HG02642 (cell line): Measurements from ENCODE around the gene SPTBN1.
A peak's percentile ranks its signal among the peaks of the same experiment; 100 is the strongest.

ENCODE experiments used
- ATAC-seq: cut with Tn5 transposase; IDR thresholded peaks from one replicate; pipeline ENCODE4 v1.9.1; 2021; ENCODE audit warnings: mild to moderate bottlenecking; ENCODE audit not compliant: unreplicated experiment, poor library complexity

Gene SPTBN1

DNA sequence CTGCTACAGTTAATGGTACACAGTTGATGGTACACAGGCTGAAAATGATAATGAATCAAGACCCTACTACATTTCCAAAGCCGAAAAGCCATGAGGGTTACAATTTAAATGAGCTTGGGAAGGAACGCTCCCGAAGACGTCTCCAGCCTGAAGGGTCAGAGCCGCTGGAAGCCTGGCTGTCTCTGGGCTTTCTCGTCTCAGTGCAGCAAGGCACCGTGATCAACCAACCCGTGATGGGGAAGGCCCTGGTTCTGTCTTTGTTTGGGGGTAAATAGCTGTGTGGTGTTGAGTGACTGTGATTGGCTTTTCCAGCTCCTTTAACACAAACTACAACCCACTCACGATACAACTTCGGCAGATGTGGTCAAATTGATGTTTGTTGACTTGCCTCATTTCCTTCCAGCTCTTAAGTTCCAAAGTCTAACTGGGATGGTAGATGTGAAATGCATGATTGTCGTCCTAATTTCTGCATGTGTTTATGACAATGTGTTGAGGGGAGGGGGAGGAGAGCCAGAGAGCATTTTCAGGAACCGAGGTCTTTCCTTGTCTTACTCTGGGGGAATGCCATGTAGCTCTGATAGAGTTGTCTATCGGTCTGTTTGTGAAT is 207.4 kb downstream of the SPTBN1 start:
- ATAC-seq: no peak

DNA sequence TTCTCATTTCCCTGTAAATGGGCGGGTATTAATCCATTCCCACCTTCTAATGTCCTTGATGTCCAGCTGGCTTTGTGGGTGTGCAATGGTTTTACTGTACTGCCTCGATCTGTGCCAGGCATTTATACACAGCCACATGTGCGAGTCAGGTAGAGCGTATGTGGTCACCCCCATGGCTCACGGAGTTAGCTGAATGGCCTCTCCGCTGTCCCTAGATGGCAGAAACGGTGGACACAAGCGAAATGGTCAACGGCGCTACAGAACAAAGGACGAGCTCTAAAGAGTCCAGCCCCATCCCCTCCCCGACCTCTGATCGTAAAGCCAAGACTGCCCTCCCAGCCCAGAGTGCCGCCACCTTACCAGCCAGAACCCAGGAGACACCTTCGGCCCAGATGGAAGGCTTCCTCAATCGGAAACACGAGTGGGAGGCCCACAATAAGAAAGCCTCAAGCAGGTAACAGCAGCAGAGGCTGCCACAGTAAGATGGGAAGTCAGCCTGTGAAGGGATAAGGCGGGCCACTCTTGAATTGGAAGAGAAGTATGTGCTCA is 208.2 kb downstream of the SPTBN1 start:
- ATAC-seq: no peak

DNA sequence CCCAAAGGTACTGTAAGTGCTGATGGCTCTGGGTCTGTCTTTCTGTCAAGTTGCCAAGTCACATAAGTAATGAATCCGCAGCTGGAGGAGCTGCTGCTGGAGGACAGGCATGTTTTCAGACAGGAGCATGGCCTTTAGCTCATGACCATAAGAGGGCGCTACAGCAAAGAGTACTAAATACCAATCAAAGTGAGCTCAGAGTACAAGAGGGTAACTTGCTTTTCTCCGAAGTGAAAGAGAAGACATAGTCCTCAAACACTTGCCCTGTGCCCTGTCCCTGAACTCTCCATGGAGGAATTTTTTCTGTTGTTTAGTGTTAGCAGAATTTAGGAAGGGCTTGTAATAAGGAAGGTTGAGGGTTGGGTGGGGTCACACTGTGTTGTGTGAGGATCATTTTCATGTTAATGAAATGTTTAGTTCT is 209.3 kb downstream of the SPTBN1 start:
- ATAC-seq: no peak

GRCh38 chr2:54666131-54666633 is 210.1 kb downstream of the SPTBN1 start:
- ATAC-seq: no peak

DNA sequence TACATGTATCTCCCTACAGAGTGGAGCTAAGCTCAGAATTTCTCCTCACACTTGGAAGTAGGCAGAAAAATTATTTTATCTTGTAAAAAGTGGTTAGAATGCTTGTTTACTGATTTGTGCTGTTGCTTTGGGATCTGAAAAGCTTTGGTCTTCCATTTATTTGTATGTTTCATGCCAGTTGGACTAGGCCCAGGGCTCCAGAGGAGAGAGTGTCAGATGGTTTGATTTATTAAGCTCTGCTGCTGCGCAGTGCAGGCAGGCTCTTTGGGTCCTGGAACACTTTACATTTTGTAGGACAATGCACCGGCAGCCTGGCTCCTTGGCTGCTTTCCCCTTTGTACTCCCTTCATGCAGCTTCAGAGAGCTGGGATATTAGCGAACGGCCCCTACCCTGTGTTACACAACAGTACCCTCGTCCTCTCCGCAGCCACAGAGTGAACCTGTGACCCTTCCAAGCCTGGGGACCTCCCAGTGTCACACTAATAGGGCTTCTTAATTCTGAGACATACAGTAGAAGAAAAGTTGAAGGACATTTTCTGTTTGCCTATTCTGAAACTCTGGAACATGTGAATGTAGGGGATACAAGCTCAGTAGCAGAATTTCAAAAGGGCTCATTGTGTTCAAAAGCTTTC is 210.6 kb downstream of the SPTBN1 start:
- no peak for ATAC-seq

DNA sequence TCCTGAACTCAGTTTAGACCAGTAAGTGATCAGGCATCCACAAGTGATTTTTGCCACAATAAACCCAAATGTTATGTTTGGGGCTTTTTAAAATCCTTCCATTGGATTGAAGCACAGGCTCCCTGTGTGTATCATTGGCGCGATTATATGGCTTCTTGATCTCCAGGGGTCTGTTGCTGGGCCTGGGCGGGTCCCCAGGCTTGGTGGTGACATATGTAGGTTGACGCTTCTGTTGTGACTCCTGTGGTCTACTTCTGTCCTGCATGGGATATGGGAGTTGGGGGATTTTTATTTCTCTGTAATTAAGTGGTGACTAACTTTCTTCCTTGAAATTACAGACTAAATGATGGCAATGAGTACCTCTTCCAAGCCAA is 211.1 kb downstream of the SPTBN1 start:
- ATAC-seq: no peak

GRCh38 chr2:54667726-54668650 is 211.9 kb downstream of the SPTBN1 start:
- ATAC-seq: no peak

GRCh38 chr2:54668711-54669110 is 212.6 kb downstream of the SPTBN1 start:
- ATAC-seq: no peak

GRCh38 chr2:54669677-54670484 is 213.8 kb downstream of the SPTBN1 start:
- ATAC-seq: no peak

DNA sequence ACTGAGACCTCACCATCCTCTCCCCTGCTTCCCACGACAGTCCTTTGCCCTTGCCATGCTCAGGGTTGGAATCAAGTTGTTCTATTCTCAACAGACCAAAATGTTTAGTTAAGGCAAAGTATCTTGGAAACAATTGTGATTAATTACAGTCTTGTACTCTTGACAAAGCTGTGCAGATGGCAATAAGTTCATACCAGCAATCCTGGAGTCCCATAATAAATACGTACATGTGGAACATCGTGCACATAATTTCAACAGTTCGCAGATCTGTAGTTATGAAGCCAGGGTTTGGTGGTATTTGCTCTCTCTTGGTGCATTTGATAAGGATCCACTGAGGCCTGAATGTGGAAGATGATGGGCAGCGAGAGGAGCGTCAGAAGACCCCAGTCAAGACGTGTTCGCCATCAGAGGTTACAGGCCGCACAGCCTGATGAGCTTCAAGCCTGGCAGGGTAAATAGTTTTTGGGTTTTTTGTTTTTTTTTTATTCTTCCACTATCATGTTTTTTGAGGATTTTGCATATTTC is 214.4 kb downstream of the SPTBN1 start:
- ATAC-seq: no peak

DNA sequence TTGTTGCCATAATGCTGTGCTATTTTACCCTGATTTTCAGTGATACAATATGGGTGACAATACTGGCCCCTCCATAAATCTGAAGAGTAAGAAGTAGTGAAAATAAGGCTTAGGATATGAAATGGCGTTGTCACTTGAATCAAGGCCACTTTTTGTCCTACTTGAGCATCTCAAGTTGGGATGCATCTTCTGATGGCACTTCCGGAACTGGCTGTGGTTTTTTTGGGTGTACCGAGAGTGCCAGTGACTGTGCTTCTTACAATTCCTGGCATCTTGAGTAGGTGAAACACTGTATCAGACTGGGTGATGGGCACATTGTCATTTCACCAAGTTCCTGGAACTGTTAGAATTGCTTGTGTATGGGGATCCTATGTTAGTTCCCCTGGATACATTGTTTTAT is 214.9 kb downstream of the SPTBN1 start:
- no peak for ATAC-seq

DNA sequence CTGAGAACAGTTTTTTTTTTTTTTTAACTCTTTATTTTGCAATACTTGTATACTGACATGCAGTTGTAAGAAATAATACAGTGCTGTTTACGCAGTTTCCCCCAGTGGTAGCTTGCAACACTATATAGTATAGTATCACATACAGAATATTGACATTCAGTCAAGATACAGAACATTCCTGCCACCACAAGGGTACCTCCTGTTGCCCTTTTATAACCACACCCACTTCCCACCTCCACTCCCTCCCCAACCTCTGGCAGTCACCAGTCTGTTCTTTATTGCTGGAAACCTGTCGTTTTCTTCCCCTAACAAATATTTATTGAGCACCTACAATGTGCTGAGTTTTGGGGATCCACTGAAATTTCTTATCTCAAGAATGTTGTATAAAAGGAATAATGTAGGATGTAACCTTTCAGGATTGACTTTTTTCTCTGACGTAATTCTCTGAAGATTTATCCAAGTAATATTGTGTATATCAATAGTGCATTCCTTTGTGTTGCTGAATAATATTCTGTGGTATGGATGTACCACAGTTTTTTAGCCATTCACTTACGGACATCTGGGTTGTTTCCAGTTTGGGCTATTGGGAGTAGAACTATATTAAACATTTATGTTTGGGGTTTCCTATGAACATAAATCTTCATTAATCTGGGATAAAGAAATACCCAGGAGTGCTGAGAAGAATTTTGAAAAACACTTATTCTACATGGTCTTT is 215.9 kb downstream of the SPTBN1 start:
- ATAC-seq: no peak

GRCh38 chr2:54672590-54673456 is 216.7 kb downstream of the SPTBN1 start:
- ATAC-seq: peak; percentile 54

DNA sequence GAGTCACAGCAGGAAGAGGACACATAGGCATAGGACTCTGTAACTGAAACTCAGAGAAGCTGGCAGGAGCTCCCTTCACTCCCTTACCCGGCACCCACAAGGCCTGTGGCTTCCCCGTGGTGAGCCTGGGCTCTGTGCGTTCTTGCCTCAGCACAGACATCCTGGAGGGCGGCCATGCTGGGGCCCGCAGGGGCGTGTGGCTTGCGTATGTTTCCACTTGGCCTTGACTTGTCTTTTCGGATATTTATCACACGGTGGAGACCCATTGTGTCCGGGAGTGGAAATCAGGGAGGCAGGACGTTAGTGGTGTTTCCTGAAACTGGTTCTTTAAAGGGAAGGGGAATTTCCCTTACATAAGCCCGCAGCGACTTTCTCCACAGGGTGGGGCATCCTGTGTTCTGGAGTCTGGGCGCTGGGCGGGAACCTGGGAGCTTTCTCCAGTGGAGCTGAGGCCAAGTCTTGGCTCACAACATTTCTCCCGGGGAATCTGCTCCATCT is 217.4 kb downstream of the SPTBN1 start:
- ATAC-seq: peak; percentile 59

DNA sequence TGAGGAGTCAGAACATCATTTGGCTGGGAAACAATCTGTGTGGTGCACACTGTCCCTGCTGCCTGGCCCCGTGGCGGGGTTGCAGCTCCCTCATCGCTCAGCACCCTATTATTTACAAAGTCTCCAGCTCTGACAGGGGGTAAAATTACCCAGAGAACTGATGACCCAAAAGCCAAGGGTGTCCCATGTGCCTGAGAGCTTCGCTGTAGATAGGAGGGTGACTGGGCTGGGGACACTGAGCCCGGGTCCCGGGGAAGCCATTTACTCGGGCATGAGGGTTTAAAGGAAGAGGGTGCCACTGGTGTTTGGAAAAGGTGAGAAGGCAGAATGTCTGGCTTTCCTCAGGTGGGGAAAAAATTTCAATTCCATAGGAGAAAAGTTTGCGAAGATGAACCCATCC is 219.2 kb downstream of the SPTBN1 start:
- ATAC-seq: no peak

GRCh38 chr2:54675738-54676137 is 219.6 kb downstream of the SPTBN1 start:
- ATAC-seq: no peak

GRCh38 chr2:54676656-54677055 is 220.5 kb downstream of the SPTBN1 start:
- ATAC-seq: no peak
